ENCODE measurements around the gene MCF2L2. TPM values are rescaled to one million over a fixed set of nuclear protein-coding genes. Genes with fewer than 3 reads are reported as not detected.
"Not testable (repeated sequence)": the region's sequence is repeated elsewhere in the genome, so short reads cannot be mapped to it uniquely, and the experiment has no call there.

The MCF2L2 gene
- polyA plus RNA-seq, 1 experiment: 0.11 TPM

DNA sequence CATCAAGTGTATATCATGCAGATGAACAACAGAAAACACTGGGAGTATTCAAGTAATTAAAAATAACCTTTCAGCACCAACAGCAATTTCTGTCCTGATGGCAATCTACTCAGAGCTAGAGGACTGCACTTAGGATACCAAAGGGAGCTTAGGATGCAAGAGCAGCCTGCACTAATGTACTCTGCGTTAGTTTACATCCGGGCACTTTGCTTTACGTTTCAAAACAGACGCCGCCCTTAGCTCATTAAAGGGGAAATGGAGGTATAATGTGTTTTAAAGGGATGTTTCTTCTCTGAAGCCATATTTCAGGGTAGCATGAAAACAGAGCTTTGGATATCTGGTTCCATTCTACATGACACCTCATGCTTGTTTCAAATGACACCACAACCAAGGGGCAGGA is 189.4 kb downstream of the MCF2L2 start:
- no peak for DNase-seq (ENCODE audit: low read depth)
- TF ChIP-seq, protein P1, sequence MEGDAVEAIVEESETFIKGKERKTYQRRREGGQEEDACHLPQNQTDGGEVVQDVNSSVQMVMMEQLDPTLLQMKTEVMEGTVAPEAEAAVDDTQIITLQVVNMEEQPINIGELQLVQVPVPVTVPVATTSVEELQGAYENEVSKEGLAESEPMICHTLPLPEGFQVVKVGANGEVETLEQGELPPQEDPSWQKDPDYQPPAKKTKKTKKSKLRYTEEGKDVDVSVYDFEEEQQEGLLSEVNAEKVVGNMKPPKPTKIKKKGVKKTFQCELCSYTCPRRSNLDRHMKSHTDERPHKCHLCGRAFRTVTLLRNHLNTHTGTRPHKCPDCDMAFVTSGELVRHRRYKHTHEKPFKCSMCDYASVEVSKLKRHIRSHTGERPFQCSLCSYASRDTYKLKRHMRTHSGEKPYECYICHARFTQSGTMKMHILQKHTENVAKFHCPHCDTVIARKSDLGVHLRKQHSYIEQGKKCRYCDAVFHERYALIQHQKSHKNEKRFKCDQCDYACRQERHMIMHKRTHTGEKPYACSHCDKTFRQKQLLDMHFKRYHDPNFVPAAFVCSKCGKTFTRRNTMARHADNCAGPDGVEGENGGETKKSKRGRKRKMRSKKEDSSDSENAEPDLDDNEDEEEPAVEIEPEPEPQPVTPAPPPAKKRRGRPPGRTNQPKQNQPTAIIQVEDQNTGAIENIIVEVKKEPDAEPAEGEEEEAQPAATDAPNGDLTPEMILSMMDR (IDR thresholded peaks at IDR 0.05; ENCODE audit: insufficient read depth, low read depth, low read length): no peak
- POLR2A ChIA-PET: no interaction called here
- CTCF ChIA-PET: no interaction called here
- H3K27me3 ChIP-seq (ENCODE audit: control insufficient read depth, insufficient read depth, low read length): no peaks in the 10 kb centered on the region; the same call in 1 of the 2 replicates
- no peaks in the 10 kb centered on the region for H3K36me3 ChIP-seq (ENCODE audit: control insufficient read depth, insufficient read depth, low read length)
- no peak overlapping the region for H3K4me3 ChIP-seq (ENCODE audit: low read depth, low read length)

DNA sequence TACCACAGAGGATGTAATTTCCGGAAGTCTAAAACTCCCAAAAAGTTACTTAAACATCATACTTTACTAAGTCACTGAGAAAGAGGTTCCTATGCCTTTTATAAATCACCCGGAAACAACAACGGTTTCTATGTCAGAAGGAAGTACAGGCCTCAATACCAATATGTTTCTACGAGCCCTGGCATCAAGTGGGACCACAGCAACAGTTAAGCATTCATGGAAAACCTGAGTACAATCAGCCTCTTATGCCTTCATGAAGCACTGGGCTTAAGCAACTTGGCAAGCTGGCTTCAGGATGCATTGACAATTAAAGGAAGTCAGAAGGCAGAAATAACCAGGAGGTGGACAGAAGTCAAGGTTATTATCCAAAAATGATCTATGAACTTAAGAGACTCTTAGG is 194.5 kb downstream of the MCF2L2 start:
- no peak for DNase-seq (ENCODE audit: low read depth)
- Histone ChIP-seq H3K4me3 (ENCODE audit: low read depth, low read length) (no peak overlapping the region), H3K27me3 (ENCODE audit: control insufficient read depth, insufficient read depth, low read length) (no peaks in the 10 kb centered on the region), H3K36me3 (ENCODE audit: control insufficient read depth, insufficient read depth, low read length) (no peaks in the 10 kb centered on the region)
- ChIA-PET CTCF (no interaction called here), POLR2A (no interaction called here)
- TF ChIP-seq, protein P1 (IDR thresholded peaks at IDR 0.05; ENCODE audit: insufficient read depth, low read depth, low read length): no peak

DNA sequence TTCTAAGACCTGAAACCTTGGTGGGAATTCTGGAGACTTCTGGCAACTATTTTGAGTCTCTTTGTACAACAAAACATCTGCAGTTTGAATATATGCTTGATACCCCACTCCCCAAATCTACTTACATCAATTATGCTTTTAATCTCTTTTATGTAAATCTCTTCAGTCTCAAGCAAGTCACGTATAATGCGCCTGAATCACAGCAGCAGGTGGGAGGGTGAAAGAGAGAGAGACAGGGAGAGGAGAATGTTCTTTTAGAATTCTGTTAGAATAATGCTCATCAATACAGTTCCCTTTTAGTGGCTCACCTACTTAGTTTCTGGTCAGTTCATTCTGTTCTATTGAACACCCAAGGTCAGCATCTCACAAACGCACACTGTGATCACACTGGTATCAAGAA is 197.6 kb downstream of the MCF2L2 start:
- no peaks in the 10 kb centered on the region for H3K36me3 ChIP-seq (ENCODE audit: control insufficient read depth, insufficient read depth, low read length)
- TF ChIP-seq, protein P1 (IDR thresholded peaks at IDR 0.05; ENCODE audit: insufficient read depth, low read depth, low read length): no peak
- 0 out of 2 replicates have a peak, but pooled peaks cover 1% of the 10 kb centered on the region for H3K27me3 ChIP-seq (ENCODE audit: control insufficient read depth, insufficient read depth, low read length)
- CTCF ChIA-PET: no interaction called here
- H3K4me3 ChIP-seq (ENCODE audit: low read depth, low read length): no peak overlapping the region
- no peak for DNase-seq (ENCODE audit: low read depth)
- POLR2A ChIA-PET: no interaction called here

DNA sequence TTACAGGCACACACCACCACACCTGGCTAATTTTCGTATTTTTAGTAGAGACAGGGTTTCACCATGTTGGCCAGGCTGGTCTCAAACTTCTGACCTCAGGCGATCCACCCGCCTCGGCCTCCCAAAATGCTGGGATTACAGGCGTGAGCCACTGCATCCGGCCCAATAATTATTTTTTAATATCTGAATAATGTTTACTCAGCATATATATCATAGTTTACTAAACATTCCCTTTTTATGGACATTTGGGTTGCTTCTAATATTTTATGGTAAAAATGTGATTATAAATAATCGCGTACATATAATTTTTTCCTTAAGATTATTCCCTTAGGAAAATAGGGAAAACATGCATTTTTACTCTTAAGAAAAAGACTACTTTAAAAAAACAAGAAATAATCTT is 198.2 kb downstream of the MCF2L2 start:
- POLR2A ChIA-PET; CTCF ChIA-PET; DNase-seq (ENCODE audit: low read depth); H3K27me3 ChIP-seq (ENCODE audit: control insufficient read depth, insufficient read depth, low read length); H3K36me3 ChIP-seq (ENCODE audit: control insufficient read depth, insufficient read depth, low read length); H3K4me3 ChIP-seq (ENCODE audit: low read depth, low read length): not testable (repeated sequence)

DNA sequence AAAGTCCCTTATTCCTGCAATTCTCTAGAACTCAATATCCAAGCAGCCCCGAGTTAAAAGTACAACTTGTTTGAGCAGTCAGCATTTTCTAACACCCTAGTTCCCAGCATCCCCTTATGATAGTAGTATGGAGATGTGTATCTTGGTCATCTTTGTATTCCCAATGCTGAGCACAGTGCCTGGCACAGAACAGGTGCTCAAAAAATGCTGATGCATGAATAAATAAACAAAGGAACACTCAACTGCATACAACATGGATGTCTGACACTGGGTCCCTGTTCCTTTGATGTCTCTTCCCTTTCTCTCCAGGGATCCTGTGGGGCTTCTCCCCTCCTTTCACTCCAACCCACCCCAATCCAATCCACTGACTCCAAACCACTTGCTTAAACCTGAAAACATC is 199.2 kb downstream of the MCF2L2 start:
- Histone ChIP-seq H3K4me3 (ENCODE audit: low read depth, low read length) (no peak overlapping the region), H3K27me3 (ENCODE audit: control insufficient read depth, insufficient read depth, low read length) (0 out of 2 replicates have a peak, but pooled peaks cover 1% of the 10 kb centered on the region), H3K36me3 (ENCODE audit: control insufficient read depth, insufficient read depth, low read length) (no peaks in the 10 kb centered on the region)
- TF ChIP-seq, protein P1 (IDR thresholded peaks at IDR 0.05; ENCODE audit: insufficient read depth, low read depth, low read length): no peak
- ChIA-PET CTCF (no interaction called here), POLR2A (no interaction called here)
- DNase-seq (ENCODE audit: low read depth): no peak

DNA sequence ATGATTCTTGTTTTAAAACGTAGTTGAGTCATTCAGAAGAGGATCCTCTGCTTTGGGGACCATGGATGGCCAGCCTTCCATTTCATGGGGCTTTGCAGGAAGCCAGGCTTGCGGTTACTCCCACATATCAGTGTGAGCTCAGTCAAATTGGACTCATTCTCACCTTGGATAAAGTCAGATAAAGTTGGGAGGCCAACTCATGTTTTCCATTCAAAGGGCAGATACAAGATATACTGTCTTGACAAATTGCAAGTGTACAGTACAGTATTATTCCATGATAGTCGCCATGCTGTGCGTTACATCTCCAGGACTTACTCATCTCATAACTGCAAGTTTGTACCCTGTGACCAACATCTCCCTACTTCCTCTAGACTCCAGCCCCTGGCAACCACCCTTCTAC is 200.8 kb downstream of the MCF2L2 start:
- no peaks in the 10 kb centered on the region for H3K36me3 ChIP-seq (ENCODE audit: control insufficient read depth, insufficient read depth, low read length)
- no peak overlapping the region for H3K4me3 ChIP-seq (ENCODE audit: low read depth, low read length)
- ChIA-PET POLR2A (no interaction called here), CTCF (interaction anchor here (1.2 kb wide), 1 partner anchor 38 kb away, joined by 3 read pairs; no protein-coding TSS in a partner anchor)
- no peak for DNase-seq (ENCODE audit: low read depth)
- 0 out of 2 replicates have a peak, but pooled peaks cover 1% of the 10 kb centered on the region for H3K27me3 ChIP-seq (ENCODE audit: control insufficient read depth, insufficient read depth, low read length)
- TF ChIP-seq, protein P1 (IDR thresholded peaks at IDR 0.05; ENCODE audit: insufficient read depth, low read depth, low read length): no peak

Data from BJ (cell line).